Peyer's patch (tissue), 4 donors: ENCODE data around the gene MED17. TPM values are rescaled to one million over a fixed set of nuclear protein-coding genes. Genes with fewer than 3 reads are reported as not detected.

Source experiments
- DNase-seq, 3 donors: peaks; one replicate each; pipeline ENCODE4 v3.0.0-alpha.2; 2017 to 2019
- H3K27ac ChIP-seq, 4 donors: fragments of 200-600 bp; sonication (generic); one replicate each; pipeline ENCODE4 v1.5.1; 2016 to 2019
- H3K27me3 ChIP-seq, 2 donors: fragments of 200-600 bp; sonication (generic); one replicate each; pipeline ENCODE4 v1.5.1; 2019
- H3K36me3 ChIP-seq, 3 donors: fragments of 200-600 bp; sonication (generic); one replicate each; pipeline ENCODE4 v1.5.1; 2016 to 2019
- H3K4me1 ChIP-seq, 4 donors: fragments of 200-600 bp; sonication (generic); one replicate each; pipeline ENCODE4 v1.5.1; 2016 to 2019
- H3K4me3 ChIP-seq, 4 donors: fragments of 200-600 bp; sonication (generic); 1 replicate in 3 of 4; 2 replicates in 1 of 4; pipeline ENCODE4 v1.5.1; 2016 to 2019; ENCODE audit warnings: mild to moderate bottlenecking in 1 of 4
- H3K9me3 ChIP-seq, 4 donors: fragments of 200-600 bp; sonication (generic); one replicate each; pipeline ENCODE4 v1.5.1; 2016 to 2019; ENCODE audit warnings: mild to moderate bottlenecking in 1 of 4
- POLR2A ChIP-seq, 2 donors: fragments of 450-650 bp; IDR thresholded peaks; one replicate each; pipeline ENCODE4 v1.5.1; 2017; ENCODE audit warnings: antibody characterized with exemption in 2 of 2, mild to moderate bottlenecking in 2 of 2, moderate library complexity in 2 of 2
- total RNA-seq, 4 donors: library from RNA; depleted of rRNA; stranded (reverse); fragments of >200 nt; gene quantifications; one replicate each; pipeline ENCODE4 v1.1.0, GENCODE V29; 2016
- TF ChIP-seq, protein P1 (sequence below), 6 experiments: fragments of 450-650 bp in 4 of 6; fragments of 200-600 bp in 2 of 6; sonication (generic) in 1 of 6; IDR thresholded peaks; one replicate each; pipeline ENCODE4 v1.5.1; 2017 to 2019; ENCODE audit warnings: antibody characterized with exemption in 6 of 6, mild to moderate bottlenecking in 3 of 6, moderate library complexity in 1 of 6

MED17 gene
- total RNA-seq, 4 donors from 2014 or later: 22.3 to 33.8 (median 27.3) TPM

- no peak for DNase-seq
- Histone ChIP-seq H3K36me3 (no peaks in the 10 kb centered on the region), H3K27ac (peak overlapping the region in 2 of 4 donors; percentile 51 to 61), H3K4me1 (peaks cover 0 to 8% (median 0%) of the 10 kb centered on the region in 4 donors), H3K4me3 (no peak overlapping the region), H3K9me3 (no peaks in the 10 kb centered on the region), H3K27me3 (no peaks in the 10 kb centered on the region)
- no peak for TF ChIP-seq POLR2A (IDR thresholded peaks at IDR 0.05)
- TF ChIP-seq, protein P1, sequence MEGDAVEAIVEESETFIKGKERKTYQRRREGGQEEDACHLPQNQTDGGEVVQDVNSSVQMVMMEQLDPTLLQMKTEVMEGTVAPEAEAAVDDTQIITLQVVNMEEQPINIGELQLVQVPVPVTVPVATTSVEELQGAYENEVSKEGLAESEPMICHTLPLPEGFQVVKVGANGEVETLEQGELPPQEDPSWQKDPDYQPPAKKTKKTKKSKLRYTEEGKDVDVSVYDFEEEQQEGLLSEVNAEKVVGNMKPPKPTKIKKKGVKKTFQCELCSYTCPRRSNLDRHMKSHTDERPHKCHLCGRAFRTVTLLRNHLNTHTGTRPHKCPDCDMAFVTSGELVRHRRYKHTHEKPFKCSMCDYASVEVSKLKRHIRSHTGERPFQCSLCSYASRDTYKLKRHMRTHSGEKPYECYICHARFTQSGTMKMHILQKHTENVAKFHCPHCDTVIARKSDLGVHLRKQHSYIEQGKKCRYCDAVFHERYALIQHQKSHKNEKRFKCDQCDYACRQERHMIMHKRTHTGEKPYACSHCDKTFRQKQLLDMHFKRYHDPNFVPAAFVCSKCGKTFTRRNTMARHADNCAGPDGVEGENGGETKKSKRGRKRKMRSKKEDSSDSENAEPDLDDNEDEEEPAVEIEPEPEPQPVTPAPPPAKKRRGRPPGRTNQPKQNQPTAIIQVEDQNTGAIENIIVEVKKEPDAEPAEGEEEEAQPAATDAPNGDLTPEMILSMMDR (IDR thresholded peaks at IDR 0.05): no peak
Observed at GRCh38 chr11:93820847-93821246, 36.8 kb downstream of the MED17 start.

- no peak for DNase-seq
- TF ChIP-seq, protein P1 (IDR thresholded peaks at IDR 0.05): no peak
- TF ChIP-seq POLR2A (IDR thresholded peaks at IDR 0.05): no peak
- no peaks in the 10 kb centered on the region for H3K27me3 ChIP-seq
- H3K4me3 ChIP-seq: no peak overlapping the region
- H3K9me3 ChIP-seq: no peaks in the 10 kb centered on the region
- peak overlapping the region in 2 of 4 donors; percentile 51 to 61 for H3K27ac ChIP-seq
- peaks cover 0 to 8% (median 0%) of the 10 kb centered on the region in 4 donors for H3K4me1 ChIP-seq
- H3K36me3 ChIP-seq: no peaks in the 10 kb centered on the region
Observed at GRCh38 chr11:93821617-93822016, 37.5 kb downstream of the MED17 start.

DNA sequence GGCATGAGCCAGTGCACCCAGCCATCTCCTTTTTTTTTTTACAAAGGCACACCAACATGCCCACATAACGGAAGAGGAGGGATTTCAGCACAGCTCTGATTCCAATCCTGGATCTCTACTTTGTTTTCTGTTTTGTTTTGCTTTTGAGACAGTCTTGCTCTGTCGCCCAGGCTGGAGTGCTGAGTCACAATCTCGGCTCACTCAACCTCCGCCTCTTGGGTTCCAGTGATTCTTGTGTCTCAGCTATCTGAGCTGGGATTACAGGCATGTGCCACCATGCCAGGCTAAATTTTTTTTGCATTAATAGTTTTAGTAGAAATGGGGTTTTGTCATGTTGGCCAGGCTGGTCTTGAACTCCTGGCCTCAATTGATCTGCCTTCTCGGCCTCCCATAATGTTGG, 38.3 kb downstream of the MED17 start:
- TF ChIP-seq, protein P1 (IDR thresholded peaks at IDR 0.05): no peak
- no peak for TF ChIP-seq POLR2A (IDR thresholded peaks at IDR 0.05)
- Histone ChIP-seq H3K27me3 (no peaks in the 10 kb centered on the region), H3K9me3 (no peaks in the 10 kb centered on the region), H3K36me3 (no peaks in the 10 kb centered on the region), H3K4me1 (peaks cover 0 to 8% (median 0%) of the 10 kb centered on the region in 4 donors), H3K4me3 (no peak overlapping the region), H3K27ac (peak overlapping the region in 1 of 4 donors; percentile 49)
- DNase-seq: no peak

- no peaks in the 10 kb centered on the region for H3K36me3 ChIP-seq
- no peak overlapping the region for H3K4me3 ChIP-seq
- H3K4me1 ChIP-seq: peaks cover 0 to 8% (median 0%) of the 10 kb centered on the region in 4 donors
- H3K27me3 ChIP-seq: no peaks in the 10 kb centered on the region
- no peaks in the 10 kb centered on the region for H3K9me3 ChIP-seq
- H3K27ac ChIP-seq: no peak overlapping the region
- TF ChIP-seq POLR2A (IDR thresholded peaks at IDR 0.05): no peak
- TF ChIP-seq, protein P1 (IDR thresholded peaks at IDR 0.05): no peak
- no peak for DNase-seq
Observed at GRCh38 chr11:93823210-93823609, 39.1 kb downstream of the MED17 start.

DNA sequence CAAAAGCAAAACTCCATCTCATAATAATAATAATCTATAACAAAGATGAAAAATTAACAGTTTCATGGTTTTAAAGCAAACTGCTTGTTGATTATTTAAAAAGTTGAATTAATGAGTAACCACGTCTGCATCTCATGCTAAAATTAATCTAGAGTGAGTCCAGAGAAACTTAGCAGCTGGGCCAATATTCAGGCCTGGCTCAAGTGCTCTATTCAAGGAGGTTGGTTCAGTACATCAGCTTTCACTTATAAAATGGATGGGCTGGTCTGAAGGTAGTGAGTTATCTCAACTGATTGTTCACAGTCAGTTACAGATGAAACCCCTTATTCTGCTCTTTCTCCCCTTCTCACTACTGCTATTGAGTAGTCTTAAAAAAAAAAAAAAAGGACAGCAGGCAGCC, 43.3 kb downstream of the MED17 start:
- Histone ChIP-seq H3K27ac (no peak overlapping the region), H3K9me3 (no peaks in the 10 kb centered on the region), H3K4me1 (peaks cover 0 to 5% (median 0%) of the 10 kb centered on the region in 4 donors), H3K36me3 (no peaks in the 10 kb centered on the region), H3K4me3 (no peak overlapping the region), H3K27me3 (no peaks in the 10 kb centered on the region)
- TF ChIP-seq, protein P1 (IDR thresholded peaks at IDR 0.05): no peak
- no peak for TF ChIP-seq POLR2A (IDR thresholded peaks at IDR 0.05)
- DNase-seq: no peak

DNA sequence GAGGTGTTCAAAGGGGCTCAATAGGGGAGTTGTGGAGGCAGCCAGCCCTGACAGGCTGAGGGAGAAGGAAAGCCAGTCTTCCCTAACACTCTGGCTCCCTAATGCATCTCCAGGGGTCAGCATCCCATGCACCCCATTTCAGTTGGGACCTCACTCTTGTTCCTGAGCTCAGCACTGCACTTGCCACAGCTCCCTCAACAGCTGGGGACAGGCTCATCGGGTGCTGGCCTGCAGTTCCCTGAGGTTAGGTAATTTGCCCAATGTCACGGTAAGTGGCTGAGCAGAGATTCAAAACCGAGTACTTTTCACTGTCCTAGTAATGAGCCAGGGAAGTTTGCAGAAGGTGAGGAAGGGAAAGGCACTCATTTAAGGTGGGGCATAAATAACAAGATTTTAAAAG, 45.5 kb downstream of the MED17 start:
- no peaks in the 10 kb centered on the region for H3K9me3 ChIP-seq
- DNase-seq: no peak
- H3K27ac ChIP-seq: no peak overlapping the region
- no peaks in the 10 kb centered on the region for H3K36me3 ChIP-seq
- H3K4me3 ChIP-seq: no peak overlapping the region
- no peaks in the 10 kb centered on the region for H3K27me3 ChIP-seq
- TF ChIP-seq POLR2A (IDR thresholded peaks at IDR 0.05): no peak
- TF ChIP-seq, protein P1 (IDR thresholded peaks at IDR 0.05): no peak
- H3K4me1 ChIP-seq: peaks cover 0 to 5% (median 0%) of the 10 kb centered on the region in 4 donors
